OCI-LY1 (cell line): ENCODE results near the gene OLFML3.

Source experiments
- EZH2 ChIP-seq: fragments of 200-600 bp; sonication (generic), shearing (Covaris generic); IDR thresholded peaks from 2 replicates; pipeline ENCODE4 v1.8.0; 2017; ENCODE audit warnings: borderline replicate concordance, mixed run types, mild to moderate bottlenecking, antibody characterized with exemption, low read length, moderate library complexity, mixed read lengths
- TF ChIP-seq, protein P1 (sequence below): fragments of 200-600 bp; sonication (generic), shearing (Covaris generic); IDR thresholded peaks from 2 replicates; pipeline ENCODE4 v1.5.1; 2017; ENCODE audit warnings: mild to moderate bottlenecking, antibody characterized with exemption, low read length, moderate library complexity, mixed read lengths

GRCh38 chr1:113947388-113948107 lies 31.7 kb upstream of the OLFML3 start:
- TF ChIP-seq, protein P1, sequence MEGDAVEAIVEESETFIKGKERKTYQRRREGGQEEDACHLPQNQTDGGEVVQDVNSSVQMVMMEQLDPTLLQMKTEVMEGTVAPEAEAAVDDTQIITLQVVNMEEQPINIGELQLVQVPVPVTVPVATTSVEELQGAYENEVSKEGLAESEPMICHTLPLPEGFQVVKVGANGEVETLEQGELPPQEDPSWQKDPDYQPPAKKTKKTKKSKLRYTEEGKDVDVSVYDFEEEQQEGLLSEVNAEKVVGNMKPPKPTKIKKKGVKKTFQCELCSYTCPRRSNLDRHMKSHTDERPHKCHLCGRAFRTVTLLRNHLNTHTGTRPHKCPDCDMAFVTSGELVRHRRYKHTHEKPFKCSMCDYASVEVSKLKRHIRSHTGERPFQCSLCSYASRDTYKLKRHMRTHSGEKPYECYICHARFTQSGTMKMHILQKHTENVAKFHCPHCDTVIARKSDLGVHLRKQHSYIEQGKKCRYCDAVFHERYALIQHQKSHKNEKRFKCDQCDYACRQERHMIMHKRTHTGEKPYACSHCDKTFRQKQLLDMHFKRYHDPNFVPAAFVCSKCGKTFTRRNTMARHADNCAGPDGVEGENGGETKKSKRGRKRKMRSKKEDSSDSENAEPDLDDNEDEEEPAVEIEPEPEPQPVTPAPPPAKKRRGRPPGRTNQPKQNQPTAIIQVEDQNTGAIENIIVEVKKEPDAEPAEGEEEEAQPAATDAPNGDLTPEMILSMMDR, result no peak
- TF ChIP-seq EZH2, result no peak
